ENCODE data around the gene HCN1.

DNA sequence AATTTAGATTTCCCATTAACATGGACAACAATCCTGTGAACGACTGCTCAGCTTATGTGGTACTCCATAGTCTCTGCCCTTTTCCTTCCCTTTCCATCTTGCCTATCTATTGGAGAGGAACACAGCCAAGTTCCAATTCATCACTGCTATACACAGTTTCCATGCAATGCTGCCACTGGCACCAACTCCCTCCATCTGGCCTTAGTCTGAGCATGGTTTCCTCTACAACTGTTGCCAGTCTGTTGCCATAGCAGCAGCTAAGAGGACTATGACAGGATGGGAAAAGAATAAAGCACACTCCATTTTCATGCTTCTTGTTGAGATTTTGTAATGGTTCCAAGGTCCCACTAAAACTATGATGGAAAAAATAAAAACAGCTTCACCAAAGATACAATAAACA, 189.0 kb downstream of the HCN1 start:
- no peak for TF ChIP-seq ZFP30 (CRISPR knock-in tag; IDR thresholded peaks at IDR 0.05)
- TF ChIP-seq, protein P1, sequence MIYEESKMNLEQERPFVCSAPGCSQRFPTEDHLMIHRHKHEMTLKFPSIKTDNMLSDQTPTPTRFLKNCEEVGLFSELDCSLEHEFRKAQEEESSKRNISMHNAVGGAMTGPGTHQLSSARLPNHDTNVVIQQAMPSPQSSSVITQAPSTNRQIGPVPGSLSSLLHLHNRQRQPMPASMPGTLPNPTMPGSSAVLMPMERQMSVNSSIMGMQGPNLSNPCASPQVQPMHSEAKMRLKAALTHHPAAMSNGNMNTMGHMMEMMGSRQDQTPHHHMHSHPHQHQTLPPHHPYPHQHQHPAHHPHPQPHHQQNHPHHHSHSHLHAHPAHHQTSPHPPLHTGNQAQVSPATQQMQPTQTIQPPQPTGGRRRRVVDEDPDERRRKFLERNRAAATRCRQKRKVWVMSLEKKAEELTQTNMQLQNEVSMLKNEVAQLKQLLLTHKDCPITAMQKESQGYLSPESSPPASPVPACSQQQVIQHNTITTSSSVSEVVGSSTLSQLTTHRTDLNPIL (CRISPR knock-in tag; IDR thresholded peaks at IDR 0.05; ENCODE audit: low read depth): no peak
- no peak for TF ChIP-seq BACH2 (CRISPR knock-in tag; IDR thresholded peaks at IDR 0.05; ENCODE audit: borderline replicate concordance)
- no peak for TF ChIP-seq ZNF70 (CRISPR knock-in tag; IDR thresholded peaks at IDR 0.05)
- TF ChIP-seq, protein P2, sequence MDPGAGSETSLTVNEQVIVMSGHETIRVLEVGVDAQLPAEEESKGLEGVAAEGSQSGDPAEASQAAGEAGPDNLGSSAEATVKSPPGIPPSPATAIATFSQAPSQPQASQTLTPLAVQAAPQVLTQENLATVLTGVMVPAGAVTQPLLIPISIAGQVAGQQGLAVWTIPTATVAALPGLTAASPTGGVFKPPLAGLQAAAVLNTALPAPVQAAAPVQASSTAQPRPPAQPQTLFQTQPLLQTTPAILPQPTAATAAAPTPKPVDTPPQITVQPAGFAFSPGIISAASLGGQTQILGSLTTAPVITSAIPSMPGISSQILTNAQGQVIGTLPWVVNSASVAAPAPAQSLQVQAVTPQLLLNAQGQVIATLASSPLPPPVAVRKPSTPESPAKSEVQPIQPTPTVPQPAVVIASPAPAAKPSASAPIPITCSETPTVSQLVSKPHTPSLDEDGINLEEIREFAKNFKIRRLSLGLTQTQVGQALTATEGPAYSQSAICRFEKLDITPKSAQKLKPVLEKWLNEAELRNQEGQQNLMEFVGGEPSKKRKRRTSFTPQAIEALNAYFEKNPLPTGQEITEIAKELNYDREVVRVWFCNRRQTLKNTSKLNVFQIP (CRISPR knock-in tag; IDR thresholded peaks at IDR 0.05; ENCODE audit: borderline replicate concordance, low read depth): no peak
- no peak for TF ChIP-seq GLIS3 (CRISPR knock-in tag; IDR thresholded peaks at IDR 0.05)
- TF ChIP-seq ZFP3 (CRISPR knock-in tag; IDR thresholded peaks at IDR 0.05): no peak
- no peak for TF ChIP-seq ARNTL (CRISPR knock-in tag; IDR thresholded peaks at IDR 0.05; ENCODE audit: borderline replicate concordance, low read depth)
- TF ChIP-seq PATZ1 (CRISPR knock-in tag; IDR thresholded peaks at IDR 0.05; ENCODE audit: borderline replicate concordance): no peak
- TF ChIP-seq SNAI2 (CRISPR knock-in tag; IDR thresholded peaks at IDR 0.05): no peak
- TF ChIP-seq TOX (CRISPR knock-in tag; IDR thresholded peaks at IDR 0.05; ENCODE audit: borderline replicate concordance): no peak
- no peak for TF ChIP-seq ZNF565 (CRISPR knock-in tag; conservative IDR thresholded peaks at IDR 0.05; ENCODE audit: low read depth)
- TF ChIP-seq CSDC2 (CRISPR knock-in tag; IDR thresholded peaks at IDR 0.05): no peak
- TF ChIP-seq ZNF8 (CRISPR knock-in tag; IDR thresholded peaks at IDR 0.05): no peak
